Upper lobe of right lung (tissue), 1 donor: ENCODE data around the gene KIF27. TPM values are rescaled to one million over a fixed set of nuclear protein-coding genes. Genes with fewer than 3 reads are reported as not detected.

Experiments used
- ATAC-seq: fragments of 200-7000 bp; cut with Tn5 transposase; one replicate; pipeline ENCODE4 v1.9.1; 2020; ENCODE audit warnings: mild to moderate bottlenecking, moderate library complexity
- DNase-seq: peaks from one replicate; pipeline ENCODE4 v3.0.0-alpha.2; 2020
- H3K27ac ChIP-seq: fragments of 200-600 bp; one replicate; pipeline ENCODE4 v1.8.0; 2022
- H3K27me3 ChIP-seq: fragments of 200-600 bp; one replicate; pipeline ENCODE4 v1.8.0; 2022; ENCODE audit warnings: mild to moderate bottlenecking
- H3K36me3 ChIP-seq: fragments of 200-600 bp; one replicate; pipeline ENCODE4 v1.8.0; 2022
- H3K4me1 ChIP-seq: fragments of 200-600 bp; one replicate; pipeline ENCODE4 v1.8.0; 2022
- H3K4me3 ChIP-seq: fragments of 200-600 bp; one replicate; pipeline ENCODE4 v1.8.0; 2022; ENCODE audit warnings: mild to moderate bottlenecking
- H3K9me3 ChIP-seq: fragments of 200-600 bp; one replicate; pipeline ENCODE4 v1.8.0; 2022
- CTCF ChIP-seq: fragments of 200-600 bp; IDR thresholded peaks from one replicate; pipeline ENCODE4 v1.8.0; 2022; ENCODE audit warnings: antibody characterized with exemption
- intact Hi-C: fragments of 100-400 bp; cut with DNase I; formaldehyde crosslinking; loops from one replicate; pipeline ENCODE4 v1.11.0; 2022
- long read RNA-seq: library from polyadenylated mRNA; unstranded; transcript quantifications from one replicate; pipeline ENCODE4 v2.0.0, GENCODE V29; 2021
- total RNA-seq: library from RNA; stranded (reverse); fragmentation: NEBNext Ultra II Directional; extraction: Animal tissue kit (Norgen Biotek cat#: 25700); gene quantifications from one replicate; pipeline ENCODE4 v1.2.1, GENCODE V29; 2021
- donor health status: DM: no; HTN: yes; CAD: no; lungs with severe emphysema.

The KIF27 gene
- 7.8 TPM for total RNA-seq
- long read RNA-seq, partial matches to known transcripts, result 3 of 5 reads
- long read RNA-seq, other reads (novel, unspliced or antisense), result 2 of 5 reads

GRCh38 chr9:83920927-83921707 is at the start of gene KIF27:
TSS of gene KIF27 (minus strand) at chr9:83921432. CDS start at chr9:83915591, 5,841 bp downstream.
- peak; percentile 100 for DNase-seq
- TF ChIP-seq CTCF, result peak; percentile 46
- Histone ChIP-seq H3K4me3 (peak within 1 kb of the TSS; percentile 81), H3K9me3 (no peaks in the 10 kb centered on the region), H3K27ac (peak within 1 kb of the TSS; percentile 96), H3K36me3 (no peaks in the 10 kb centered on the region), H3K27me3 (no peaks in the 10 kb centered on the region), H3K4me1 (peaks cover 5% of the 10 kb centered on the region)
- ATAC-seq, result peak; percentile 98
- intact Hi-C loops, result no loop called here

- ATAC-seq, result no peak
Measured at GRCh38 chr9:83969602-83970001, 48.4 kb upstream of the KIF27 start.

GRCh38 chr9:83967073-83967472 is 45.8 kb upstream of the KIF27 start:
- DNase-seq (no peak), ATAC-seq (no peak)
- no peaks in the 10 kb centered on the region for H3K27me3 ChIP-seq
- H3K36me3 ChIP-seq, result peaks cover 63% of the 10 kb centered on the region
- intact Hi-C loops, result no loop called here
- no peaks in the 10 kb centered on the region for H3K4me1 ChIP-seq
- no peak overlapping the region for H3K4me3 ChIP-seq
- no peaks in the 10 kb centered on the region for H3K9me3 ChIP-seq
- no peak overlapping the region for H3K27ac ChIP-seq
- TF ChIP-seq CTCF, result no peak

More at GRCh38 chr9:83969602-83970001, 48.4 kb upstream of the KIF27 start:
- intact Hi-C loops, result no loop called here
- Histone ChIP-seq H3K27me3 (no peaks in the 10 kb centered on the region), H3K36me3 (peaks cover 88% of the 10 kb centered on the region), H3K4me3 (no peak overlapping the region), H3K27ac (no peak overlapping the region), H3K4me1 (peaks cover 4% of the 10 kb centered on the region), H3K9me3 (no peaks in the 10 kb centered on the region)
- TF ChIP-seq CTCF, result no peak
- no peak for DNase-seq

GRCh38 chr9:83966209-83966582 is 45.0 kb upstream of the KIF27 start:
- ATAC-seq (no peak), DNase-seq (no peak)
- Histone ChIP-seq H3K27me3 (no peaks in the 10 kb centered on the region), H3K27ac (no peak overlapping the region), H3K4me1 (no peaks in the 10 kb centered on the region), H3K36me3 (peaks cover 54% of the 10 kb centered on the region), H3K4me3 (no peak overlapping the region), H3K9me3 (no peaks in the 10 kb centered on the region)
- no peak for TF ChIP-seq CTCF
- intact Hi-C loops, result no loop called here

GRCh38 chr9:83965350-83966208 is 44.3 kb upstream of the KIF27 start:
- Histone ChIP-seq H3K36me3 (peaks cover 48% of the 10 kb centered on the region), H3K4me3 (no peak overlapping the region), H3K27ac (no peak overlapping the region), H3K4me1 (no peaks in the 10 kb centered on the region), H3K27me3 (no peaks in the 10 kb centered on the region), H3K9me3 (no peaks in the 10 kb centered on the region)
- intact Hi-C loops, result no loop called here
- ATAC-seq (peak; percentile 21), DNase-seq (no peak)
- no peak for TF ChIP-seq CTCF
